A549 (cell line): ENCODE results near the gene SSU72. TPM values are rescaled to one million over a fixed set of nuclear protein-coding genes. Genes with fewer than 3 reads are reported as not detected.

Experiments used
- ATAC-seq, 2 experiments: fragments of 200-7000 bp in 1 of 2; fragments of >200 bp in 1 of 2; cut with Nextera tagmentation in 1 of 2; cut with Tn5 transposase in 1 of 2; 3 replicates each; pipeline versions ENCODE4 v1.8.0 to v1.9.1; 2018 to 2020; ENCODE audit warnings: mild to moderate bottlenecking in 1 of 2, moderate library complexity in 1 of 2
- CTCF ChIA-PET: fragments of 300-600 bp; sonication (Branson Sonifier 250); formaldehyde crosslinking; extraction: SDS; loops from one replicate; lab custom pipeline; 2021; ENCODE audit warnings: antibody characterized with exemption, inconsistent platforms; lab: Yijun Ruan, JAX
- POLR2A ChIA-PET: fragments of 350-600 bp; formaldehyde crosslinking; extraction: SDS; loops from one replicate; lab custom pipeline; 2021; ENCODE audit warnings: antibody characterized with exemption, inconsistent platforms; lab: Yijun Ruan, JAX
- DNase-seq, 2 experiments: peaks; one replicate each; pipeline versions ENCODE4 v3.0.0 to v3.0.0-alpha.2; 2011 to 2016; ENCODE audit warnings: low read depth in 1 of 2, low spot score in 1 of 2
- FAIRE-seq: peaks from 2 replicates; lab custom pipeline; 2011; peaks lifted over from hg19 to GRCh38; lab: Jason Lieb, UNC
- H3K27ac ChIP-seq, 2 experiments: fragments of >200 bp; sonication (Bioruptor Twin); formaldehyde crosslinking; 3 replicates each; pipeline ENCODE4 v1.5.1; 2016 to 2017
- H3K4me1 ChIP-seq: fragments of >200 bp; sonication (Bioruptor Twin); formaldehyde crosslinking; 3 replicates; pipeline ENCODE4 v1.6.1; 2016
- H3K4me2 ChIP-seq: fragments of >200 bp; sonication (Bioruptor Twin); formaldehyde crosslinking; 3 replicates; pipeline ENCODE4 v1.6.1; 2016
- H3K4me3 ChIP-seq: fragments of >200 bp; sonication (Bioruptor Twin); formaldehyde crosslinking; 3 replicates; pipeline ENCODE4 v1.5.1; 2016
- H3K9me3 ChIP-seq: fragments of >200 bp; sonication (Bioruptor Twin); formaldehyde crosslinking; 3 replicates; pipeline ENCODE4 v1.6.1; 2016
- CBX2 ChIP-seq: fragments of 200-600 bp; sonication (generic); IDR thresholded peaks from 2 replicates; pipeline ENCODE4 v1.6.1; 2016; ENCODE audit warnings: low read depth, mild to moderate bottlenecking, borderline replicate concordance
- CHD2 ChIP-seq: fragments of 150-350 bp; IDR thresholded peaks from 2 replicates; pipeline ENCODE4 v1.6.1; 2014; ENCODE audit warnings: low read length; ENCODE audit not compliant: partially characterized antibody
- ESRRA ChIP-seq: fragments of 150-350 bp; IDR thresholded peaks from 2 replicates; pipeline ENCODE4 v1.6.1; 2014; ENCODE audit warnings: mild to moderate bottlenecking, low read length, borderline replicate concordance
- FOSB ChIP-seq: fragments of 250-450 bp; sonication (Bioruptor Pico); IDR thresholded peaks from 2 replicates; pipeline ENCODE4 v1.5.0; 2020; ENCODE audit warnings: mild to moderate bottlenecking, moderate library complexity
- GATA3 ChIP-seq: IDR thresholded peaks from 2 replicates; pipeline ENCODE4 v1.6.1; 2012; ENCODE audit warnings: borderline replicate concordance
- HDAC2 ChIP-seq: fragments of 200-600 bp; sonication (generic); IDR thresholded peaks from 2 replicates; pipeline ENCODE4 v1.6.1; 2016
- HOXA7 ChIP-seq: fragments of 250-450 bp; sonication (Bioruptor Pico); IDR thresholded peaks from 2 replicates; pipeline ENCODE4 v1.5.0; 2020; ENCODE audit warnings: mild to moderate bottlenecking, moderate library complexity
- HOXB13 ChIP-seq: fragments of 250-450 bp; sonication (Bioruptor Pico); IDR thresholded peaks from 2 replicates; pipeline ENCODE4 v1.5.0; 2020; ENCODE audit warnings: low read depth, mild to moderate bottlenecking, moderate library complexity
- HOXB5 ChIP-seq: fragments of 250-450 bp; sonication (Bioruptor Pico); IDR thresholded peaks from 2 replicates; pipeline ENCODE4 v1.5.0; 2020; ENCODE audit warnings: mild to moderate bottlenecking, moderate library complexity
- JUN ChIP-seq, 2 experiments: fragments of >200 bp; sonication (Bioruptor Twin); formaldehyde crosslinking; IDR thresholded peaks; 2 replicates in 1 of 2; 3 replicates in 1 of 2; pipeline ENCODE4 v1.6.1; 2016 to 2017
- JUNB ChIP-seq: fragments of >200 bp; sonication (Bioruptor Twin); formaldehyde crosslinking; IDR thresholded peaks from 2 replicates; pipeline ENCODE4 v1.6.1; 2016
- KDM1A ChIP-seq: fragments of 200-600 bp; sonication (generic); IDR thresholded peaks from 2 replicates; pipeline ENCODE4 v1.6.1; 2016; ENCODE audit warnings: low read depth, mild to moderate bottlenecking
- MAZ ChIP-seq: fragments of 150-350 bp; IDR thresholded peaks from 2 replicates; pipeline ENCODE4 v1.6.1; 2014; ENCODE audit warnings: antibody characterized with exemption, low read depth, low read length, borderline replicate concordance
- MYC ChIP-seq: IDR thresholded peaks from 2 replicates; pipeline ENCODE4 v1.6.1; 2012; ENCODE audit warnings: mild to moderate bottlenecking, inconsistent platforms, low read length, improper control_type of control experiment, borderline replicate concordance
- NFE2L2 ChIP-seq: fragments of 150-350 bp; conservative IDR thresholded peaks from 2 replicates; pipeline ENCODE4 v1.6.1; 2014; ENCODE audit warnings: low read length
- NPAS2 ChIP-seq: fragments of 250-450 bp; sonication (Bioruptor Pico); IDR thresholded peaks from 2 replicates; pipeline ENCODE4 v1.8.0; 2022; ENCODE audit warnings: mild to moderate bottlenecking, moderate library complexity, borderline replicate concordance
- NR3C1 ChIP-seq: fragments of >200 bp; sonication (Bioruptor Twin); formaldehyde crosslinking; IDR thresholded peaks from 3 replicates; pipeline ENCODE4 v1.6.1; 2017
- PHF8 ChIP-seq: fragments of 200-600 bp; sonication (generic); IDR thresholded peaks from 2 replicates; pipeline ENCODE4 v1.6.1; 2016; ENCODE audit warnings: low read depth, mild to moderate bottlenecking, antibody characterized with exemption, moderate library complexity, borderline replicate concordance
- POLR2AphosphoS2 ChIP-seq: conservative IDR thresholded peaks from 2 replicates; pipeline ENCODE4 v1.6.1; 2012; ENCODE audit warnings: low read length, improper control_type of control experiment, inconsistent platforms
- RARB ChIP-seq: fragments of 250-450 bp; sonication (Bioruptor Pico); IDR thresholded peaks from 2 replicates; pipeline ENCODE4 v1.8.0; 2021; ENCODE audit warnings: mild to moderate bottlenecking, moderate library complexity
- RCOR1 ChIP-seq: fragments of 150-350 bp; IDR thresholded peaks from 2 replicates; pipeline ENCODE4 v1.6.1; 2014; ENCODE audit warnings: antibody characterized with exemption, low read length, low read depth
- SMC3 ChIP-seq: fragments of >200 bp; sonication (Bioruptor Twin); formaldehyde crosslinking; IDR thresholded peaks from 3 replicates; pipeline ENCODE4 v1.6.1; 2018; ENCODE audit warnings: inconsistent platforms
- TFCP2L1 ChIP-seq: fragments of 250-450 bp; sonication (Bioruptor Pico); IDR thresholded peaks from 2 replicates; pipeline ENCODE4 v1.5.0; 2021; ENCODE audit warnings: mild to moderate bottlenecking
- ZC3H11A ChIP-seq: fragments of 450-650 bp; IDR thresholded peaks from 2 replicates; pipeline ENCODE4 v1.6.1; 2014; ENCODE audit warnings: antibody characterized with exemption, mild to moderate bottlenecking
- ZFP36 ChIP-seq: fragments of 450-650 bp; IDR thresholded peaks from 2 replicates; pipeline ENCODE4 v1.6.1; 2014; ENCODE audit warnings: borderline replicate concordance; ENCODE audit not compliant: partially characterized antibody
- ZSCAN20 ChIP-seq: fragments of 250-450 bp; sonication (Bioruptor Pico); IDR thresholded peaks from 2 replicates; pipeline ENCODE4 v1.8.0; 2022; ENCODE audit warnings: mild to moderate bottlenecking, moderate library complexity
- WGBS: methylation state at CpG from one replicate; pipeline ENCODE4 v1.1.6; 2017; ENCODE audit errors: missing lambda C conversion rate; 5-methylcytosine and 5-hydroxymethylcytosine counted together
- polyA plus RNA-seq, 4 experiments: library from polyadenylated mRNA; depleted of rRNA in 3 of 4; stranded (reverse); fragments of >200 nt; fragmentation: RNase III in 1 of 4; extraction: RNeasy Plus Mini Kit Qiagen cat#74134 plus additional on column Dnase treatment in 1 of 4; gene quantifications; 2 replicates in 3 of 4; 3 replicates in 1 of 4; pipeline ENCODE4 v1.2.3, GENCODE V29; 2011 to 2017
- TF ChIP-seq, protein P1 (sequence below): fragments of 250-450 bp; sonication (Bioruptor Pico); IDR thresholded peaks from 2 replicates; pipeline ENCODE4 v1.5.0; 2021; ENCODE audit warnings: mild to moderate bottlenecking, moderate library complexity, borderline replicate concordance
- TF ChIP-seq, protein P2 (sequence below): fragments of >200 bp; sonication (Bioruptor Twin); formaldehyde crosslinking; IDR thresholded peaks from 3 replicates; pipeline ENCODE4 v1.6.1; 2016
- TF ChIP-seq, protein P3 (sequence below): fragments of >200 bp; sonication (Bioruptor Twin); formaldehyde crosslinking; IDR thresholded peaks from 2 replicates; pipeline ENCODE4 v1.6.1; 2016

Gene SSU72
- polyA plus RNA-seq, 2 of the 4 experiments (the other 2 are of a cell fraction) = 75.3 to 101 TPM

DNA sequence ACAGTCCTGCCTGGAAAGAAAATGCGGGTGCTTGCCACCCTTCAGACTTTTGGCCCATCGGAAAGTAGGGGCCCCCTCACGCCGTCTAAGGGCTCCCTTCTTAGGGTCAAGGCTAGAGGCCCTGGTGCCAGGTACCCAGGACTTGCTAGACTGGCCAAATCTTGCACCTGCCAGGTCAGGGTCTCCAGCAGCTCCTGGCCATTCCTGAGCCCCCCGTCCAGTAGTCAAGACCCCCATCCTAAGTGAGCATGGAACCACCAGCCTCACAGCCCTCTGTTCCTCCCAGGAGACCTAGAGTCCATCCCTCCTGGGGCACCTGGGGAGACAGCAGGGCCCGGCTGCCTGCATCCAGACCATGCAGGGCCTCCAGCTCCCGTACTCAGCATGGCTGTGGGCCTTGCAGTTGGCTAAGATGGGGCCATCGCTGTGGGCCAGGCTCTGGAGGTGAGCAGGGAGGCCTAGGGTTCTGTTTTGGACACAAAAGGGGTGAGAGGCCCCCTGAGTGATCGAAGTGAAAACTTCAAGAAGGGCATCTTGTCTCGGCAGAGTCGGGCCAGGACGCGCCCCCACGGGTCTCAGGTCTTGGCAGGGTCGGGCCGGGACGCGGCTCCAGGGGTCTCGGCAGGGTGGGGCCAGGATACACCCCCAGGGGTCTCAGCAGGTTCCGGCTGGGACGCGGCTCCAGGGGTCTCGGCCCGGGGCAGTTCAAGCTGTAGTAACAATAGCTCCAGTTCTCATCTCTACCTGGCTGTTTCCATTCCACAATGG, 19.4 kb upstream of the SSU72 start:
- Histone ChIP-seq H3K27ac (no peak overlapping the region), H3K4me3 (no peak overlapping the region), H3K9me3 (no peaks in the 10 kb centered on the region), H3K4me1 (peaks cover 11% of the 10 kb centered on the region), H3K4me2 (no peak overlapping the region)
- DNase-seq = no peak
- FAIRE-seq = no peak
- ChIA-PET CTCF (no interaction called here), POLR2A (no interaction called here)
- 82% methylated on average over 12 of the region's 24 CpGs for WGBS
- no peak for TF ChIP-seq HOXB5 (CRISPR knock-in tag)
- no peak for TF ChIP-seq JUN (IDR thresholded peaks at IDR 0.05)
- no peak for TF ChIP-seq RARB (CRISPR knock-in tag)
- no peak for TF ChIP-seq NFE2L2
- no peak for TF ChIP-seq PHF8
- no peak for TF ChIP-seq HOXB13 (CRISPR knock-in tag)
- TF ChIP-seq HOXA7 (CRISPR knock-in tag) = no peak
- TF ChIP-seq, protein P1, sequence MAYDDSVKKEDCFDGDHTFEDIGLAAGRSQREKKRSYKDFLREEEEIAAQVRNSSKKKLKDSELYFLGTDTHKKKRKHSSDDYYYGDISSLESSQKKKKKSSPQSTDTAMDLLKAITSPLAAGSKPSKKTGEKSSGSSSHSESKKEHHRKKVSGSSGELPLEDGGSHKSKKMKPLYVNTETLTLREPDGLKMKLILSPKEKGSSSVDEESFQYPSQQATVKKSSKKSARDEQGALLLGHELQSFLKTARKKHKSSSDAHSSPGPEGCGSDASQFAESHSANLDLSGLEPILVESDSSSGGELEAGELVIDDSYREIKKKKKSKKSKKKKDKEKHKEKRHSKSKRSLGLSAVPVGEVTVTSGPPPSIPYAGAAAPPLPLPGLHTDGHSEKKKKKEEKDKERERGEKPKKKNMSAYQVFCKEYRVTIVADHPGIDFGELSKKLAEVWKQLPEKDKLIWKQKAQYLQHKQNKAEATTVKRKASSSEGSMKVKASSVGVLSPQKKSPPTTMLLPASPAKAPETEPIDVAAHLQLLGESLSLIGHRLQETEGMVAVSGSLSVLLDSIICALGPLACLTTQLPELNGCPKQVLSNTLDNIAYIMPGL (CRISPR knock-in tag) = no peak
- no peak for TF ChIP-seq RCOR1
- TF ChIP-seq ZSCAN20 = no peak
- TF ChIP-seq HDAC2 = no peak
- TF ChIP-seq, protein P2, sequence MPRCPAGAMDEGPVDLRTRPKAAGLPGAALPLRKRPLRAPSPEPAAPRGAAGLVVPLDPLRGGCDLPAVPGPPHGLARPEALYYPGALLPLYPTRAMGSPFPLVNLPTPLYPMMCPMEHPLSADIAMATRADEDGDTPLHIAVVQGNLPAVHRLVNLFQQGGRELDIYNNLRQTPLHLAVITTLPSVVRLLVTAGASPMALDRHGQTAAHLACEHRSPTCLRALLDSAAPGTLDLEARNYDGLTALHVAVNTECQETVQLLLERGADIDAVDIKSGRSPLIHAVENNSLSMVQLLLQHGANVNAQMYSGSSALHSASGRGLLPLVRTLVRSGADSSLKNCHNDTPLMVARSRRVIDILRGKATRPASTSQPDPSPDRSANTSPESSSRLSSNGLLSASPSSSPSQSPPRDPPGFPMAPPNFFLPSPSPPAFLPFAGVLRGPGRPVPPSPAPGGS = no peak
- no peak for TF ChIP-seq CHD2
- no peak for TF ChIP-seq POLR2AphosphoS2
- no peak for TF ChIP-seq JUNB
- no peak for TF ChIP-seq MAZ
- TF ChIP-seq NPAS2 (CRISPR knock-in tag) = no peak
- ATAC-seq = peak; percentile 9 to 27; a peak in 1 of 6 replicates

DNA sequence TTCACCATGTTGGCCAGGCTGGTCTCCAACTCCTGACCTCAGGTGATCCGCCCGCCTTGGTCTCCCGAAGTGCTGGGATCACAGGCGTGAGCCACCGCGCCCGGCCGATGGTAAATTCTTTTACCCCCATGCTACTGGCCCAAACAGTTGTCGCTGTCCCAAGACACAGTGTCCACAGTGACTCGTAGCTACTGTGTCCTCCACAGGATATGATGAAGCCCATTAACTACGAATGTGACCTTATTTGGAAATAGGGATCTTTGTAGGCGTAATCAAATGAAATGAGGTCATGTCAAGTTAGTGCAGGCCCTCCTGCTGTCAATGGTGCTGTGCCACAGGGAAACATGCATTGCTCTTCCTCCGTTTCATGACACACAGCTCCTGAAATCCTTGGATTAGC, 16.8 kb upstream of the SSU72 start:
- Histone ChIP-seq H3K9me3 (no peaks in the 10 kb centered on the region), H3K4me1 (no peaks in the 10 kb centered on the region), H3K4me3 (no peak overlapping the region), H3K27ac (no peak overlapping the region), H3K4me2 (no peak overlapping the region)
- no peak for TF ChIP-seq GATA3
- TF ChIP-seq PHF8 = no peak
- no peak for TF ChIP-seq CBX2
- TF ChIP-seq RARB (CRISPR knock-in tag) = no peak
- ChIA-PET POLR2A (no interaction called here), CTCF (no interaction called here)
- DNase-seq (no peak), FAIRE-seq (no peak), ATAC-seq (no peak)
- 74% methylated on average over 12 of the region's 13 CpGs for WGBS

DNA sequence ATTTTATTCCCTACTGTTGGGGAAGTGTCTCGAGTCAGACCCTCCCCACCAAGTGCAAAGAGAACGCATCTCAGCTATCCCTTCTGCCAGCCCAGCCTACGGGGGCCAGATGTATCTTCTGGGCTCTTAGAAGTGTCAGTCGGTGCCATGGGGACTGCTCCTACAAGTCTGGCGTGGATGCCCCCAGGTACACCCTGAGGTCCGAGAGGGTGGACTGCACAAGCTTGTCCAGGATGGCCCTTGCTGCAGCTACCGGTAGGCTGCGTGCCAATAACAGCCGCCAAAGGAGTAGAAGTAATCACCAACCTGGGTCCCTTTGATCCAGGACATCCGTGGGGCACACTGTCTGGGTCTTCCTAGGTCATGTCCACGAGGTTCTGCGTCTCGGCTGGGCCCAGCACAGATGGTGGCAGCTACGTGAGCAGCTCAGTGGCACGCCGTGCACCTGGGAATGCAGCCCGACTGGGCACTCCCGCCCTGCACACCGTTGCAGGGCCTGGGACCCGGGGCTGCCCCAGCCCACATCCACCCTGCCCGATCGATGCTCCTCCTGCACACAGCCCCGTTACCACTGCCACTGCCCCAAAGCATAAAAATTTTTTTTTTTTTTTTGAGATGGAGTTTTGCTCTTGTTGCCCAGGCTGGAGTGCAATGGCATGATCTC, 8.8 kb upstream of the SSU72 start:
- ChIA-PET CTCF (interaction anchor here (1.4 to 1.5 kb wide), 2 partner anchors 14 to 142 kb away, joined by 3 to 4 read pairs; no protein-coding TSS in a partner anchor), POLR2A (no interaction called here)
- ATAC-seq = peak; percentile 30 to 43; a peak in 3 of 6 replicates
- Histone ChIP-seq H3K4me3 (no peak overlapping the region), H3K4me2 (no peak overlapping the region), H3K9me3 (no peaks in the 10 kb centered on the region), H3K4me1 (no peaks in the 10 kb centered on the region), H3K27ac (no peak overlapping the region)
- WGBS = 82% methylated on average over 19 of the region's 23 CpGs
- FAIRE-seq = no peak
- no peak for DNase-seq
- no peak for TF ChIP-seq ZC3H11A
- no peak for TF ChIP-seq CBX2
- TF ChIP-seq, protein P3, sequence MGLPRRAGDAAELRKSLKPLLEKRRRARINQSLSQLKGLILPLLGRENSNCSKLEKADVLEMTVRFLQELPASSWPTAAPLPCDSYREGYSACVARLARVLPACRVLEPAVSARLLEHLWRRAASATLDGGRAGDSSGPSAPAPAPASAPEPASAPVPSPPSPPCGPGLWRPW = no peak
- TF ChIP-seq ZFP36 = no peak
- TF ChIP-seq ESRRA = no peak
- TF ChIP-seq KDM1A = no peak
- TF ChIP-seq SMC3 = no peak
- no peak for TF ChIP-seq NR3C1
- no peak for TF ChIP-seq PHF8
- no peak for TF ChIP-seq FOSB (CRISPR knock-in tag)
- no peak for TF ChIP-seq MYC
- no peak for TF ChIP-seq TFCP2L1 (CRISPR knock-in tag)
- no peak for TF ChIP-seq GATA3
